Measurements from ENCODE around the gene HDAC4. TPM values are rescaled to one million over a fixed set of nuclear protein-coding genes. Genes with fewer than 3 reads are reported as not detected.

Gene HDAC4
- total RNA-seq, 1 experiment from 2014 or later: 32.0 TPM

DNA sequence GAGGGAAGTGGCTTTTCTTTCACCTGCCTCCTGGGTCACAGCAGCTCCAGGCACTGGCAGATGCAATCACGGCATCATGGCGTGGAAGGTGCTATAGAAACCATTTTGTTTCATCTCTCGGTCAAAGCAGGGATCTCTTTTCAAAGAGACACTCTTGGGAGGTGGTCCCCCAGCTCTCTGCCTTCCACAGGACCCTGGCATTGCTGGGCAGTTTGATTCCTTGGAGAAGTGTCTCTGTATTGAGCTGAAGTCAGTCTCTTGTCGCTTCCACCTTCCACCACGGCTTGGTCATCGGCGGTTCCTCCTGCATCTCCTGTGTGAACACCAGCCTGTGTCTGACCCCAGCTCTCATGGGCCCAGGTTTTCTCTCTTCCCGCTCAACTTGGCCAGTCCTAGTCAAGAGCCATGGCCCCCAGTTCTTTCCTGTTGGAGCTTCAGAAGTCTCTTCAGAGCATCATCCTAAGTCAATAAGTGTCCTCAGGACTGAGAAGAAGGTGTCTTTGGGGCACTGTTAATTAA lies 42.3 kb upstream of the HDAC4 start:
- H3K4me2 ChIP-seq (ENCODE audit: insufficient read depth, insufficient read length, low read length): no peak overlapping the region
- no peaks in the 10 kb centered on the region for H3K79me2 ChIP-seq (ENCODE audit: insufficient read depth, low read length)
- no peaks in the 10 kb centered on the region for H3K23me2 ChIP-seq (ENCODE audit: insufficient read length, low read depth, low read length, poor library complexity, severe bottlenecking)
- no peak overlapping the region for H3K23ac ChIP-seq (ENCODE audit: insufficient read length, low read depth, low read length)
- H3K18ac ChIP-seq (ENCODE audit: insufficient read length, low read depth, low read length): no peak overlapping the region
- no peak for DNase-seq
- H2BK120ac ChIP-seq (ENCODE audit: low read depth, low read length, poor library complexity, severe bottlenecking): no peak overlapping the region
- H3K4me1 ChIP-seq (ENCODE audit: insufficient read depth, low read length): no peaks in the 10 kb centered on the region
- H3T11ph ChIP-seq (ENCODE audit: low read length): no peak overlapping the region
- no peak overlapping the region for H2BK15ac ChIP-seq (ENCODE audit: low read depth, low read length)
- H4K91ac ChIP-seq (ENCODE audit: insufficient read length, low read depth, low read length): no peak overlapping the region
- no peak overlapping the region for H3K27ac ChIP-seq (ENCODE audit: insufficient read length, low read depth, low read length)
- no peaks in the 10 kb centered on the region for H3K27me3 ChIP-seq (ENCODE audit: insufficient read depth, low read length)
- TF ChIP-seq, protein P1, sequence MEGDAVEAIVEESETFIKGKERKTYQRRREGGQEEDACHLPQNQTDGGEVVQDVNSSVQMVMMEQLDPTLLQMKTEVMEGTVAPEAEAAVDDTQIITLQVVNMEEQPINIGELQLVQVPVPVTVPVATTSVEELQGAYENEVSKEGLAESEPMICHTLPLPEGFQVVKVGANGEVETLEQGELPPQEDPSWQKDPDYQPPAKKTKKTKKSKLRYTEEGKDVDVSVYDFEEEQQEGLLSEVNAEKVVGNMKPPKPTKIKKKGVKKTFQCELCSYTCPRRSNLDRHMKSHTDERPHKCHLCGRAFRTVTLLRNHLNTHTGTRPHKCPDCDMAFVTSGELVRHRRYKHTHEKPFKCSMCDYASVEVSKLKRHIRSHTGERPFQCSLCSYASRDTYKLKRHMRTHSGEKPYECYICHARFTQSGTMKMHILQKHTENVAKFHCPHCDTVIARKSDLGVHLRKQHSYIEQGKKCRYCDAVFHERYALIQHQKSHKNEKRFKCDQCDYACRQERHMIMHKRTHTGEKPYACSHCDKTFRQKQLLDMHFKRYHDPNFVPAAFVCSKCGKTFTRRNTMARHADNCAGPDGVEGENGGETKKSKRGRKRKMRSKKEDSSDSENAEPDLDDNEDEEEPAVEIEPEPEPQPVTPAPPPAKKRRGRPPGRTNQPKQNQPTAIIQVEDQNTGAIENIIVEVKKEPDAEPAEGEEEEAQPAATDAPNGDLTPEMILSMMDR (conservative IDR thresholded peaks at IDR 0.05): no peak
- Mint-ChIP-seq H3K9me3 (peaks cover 11 to 14% of the 10 kb centered on the region in 2 experiments), H3K27ac (no peak overlapping the region), H3K27me3 (ENCODE audit: low read depth) (peaks cover 37% of the 10 kb centered on the region), H3K4me1 (peaks cover 27 to 41% of the 10 kb centered on the region in 2 experiments), H3K36me3 (ENCODE audit: insufficient read depth in 1 of 3, low read depth in 3 of 3) (peaks cover 0 to 13% (median 4%) of the 10 kb centered on the region in 3 experiments; a peak in 4 of 7 replicates), H3K4me3 (no peak overlapping the region)
- no peaks in the 10 kb centered on the region for H4K20me1 ChIP-seq (ENCODE audit: control insufficient read depth, insufficient read depth, insufficient read length)
- no peak overlapping the region for H3K56ac ChIP-seq (ENCODE audit: insufficient read length, low read depth, low read length)
- no peak overlapping the region for H2BK12ac ChIP-seq (ENCODE audit: insufficient read length, low read depth, low read length)
- H3K4ac ChIP-seq (ENCODE audit: low read depth, low read length): no peak overlapping the region
- no peaks in the 10 kb centered on the region for H3K9me3 ChIP-seq (ENCODE audit: control insufficient read depth, low read depth, low read length)
- no peak overlapping the region for H3K14ac ChIP-seq (ENCODE audit: insufficient read depth, low read length)
- H4K5ac ChIP-seq (ENCODE audit: insufficient read length, low read depth, low read length): no peak overlapping the region
- H2BK5ac ChIP-seq (ENCODE audit: insufficient read length, low read length): no peak overlapping the region
- no peaks in the 10 kb centered on the region for H3K79me1 ChIP-seq (ENCODE audit: insufficient read depth, low read depth, low read length, poor library complexity, severe bottlenecking)
- no peak overlapping the region for H2AK5ac ChIP-seq (ENCODE audit: insufficient read length, low read length)
- WGBS (ENCODE audit: extremely low coverage, insufficient read length, low lambda C conversion rate): no CpG with 5 or more reads among the region's 8 CpGs
- H4K8ac ChIP-seq (replicated peaks; ENCODE audit: insufficient read length, low read depth, low read length): no peak overlapping the region
- H2AFZ ChIP-seq (ENCODE audit: low read length): no peak overlapping the region
- H2BK20ac ChIP-seq (ENCODE audit: low read depth, low read length, poor library complexity, severe bottlenecking): no peak overlapping the region
- no peak overlapping the region for H3K9ac ChIP-seq (ENCODE audit: extremely low read depth, insufficient read length, low read length)
